Type B pancreatic cell (in vitro differentiated cells): ENCODE measurements around the gene GAS2L1. TPM values are rescaled to one million over a fixed set of nuclear protein-coding genes. Genes with fewer than 3 reads are reported as not detected.
A peak's percentile ranks its signal among the peaks of the same experiment; 100 is the strongest.

Experiments used
- DNase-seq: peaks from one replicate; pipeline ENCODE4 v3.0.0; 2021; ENCODE audit warnings: mixed read lengths; ENCODE audit not compliant: unreplicated experiment; ENCODE audit errors: extremely low spot score
- H3K27ac Mint-ChIP-seq: 2 replicates; pipeline ENCODE4 v1.8.0; 2021; ENCODE audit warnings: mild to moderate bottlenecking, mixed read lengths
- H3K27me3 Mint-ChIP-seq: 2 replicates; pipeline ENCODE4 v1.8.0; 2021; ENCODE audit warnings: mixed read lengths
- H3K36me3 Mint-ChIP-seq: 2 replicates; pipeline ENCODE4 v1.8.0; 2021; ENCODE audit warnings: mixed read lengths
- H3K4me1 Mint-ChIP-seq: one replicate; pipeline ENCODE4 v1.8.0; 2021; ENCODE audit warnings: mixed read lengths; ENCODE audit not compliant: unreplicated experiment
- H3K4me3 Mint-ChIP-seq: 2 replicates; pipeline ENCODE4 v1.8.0; 2021; ENCODE audit warnings: mild to moderate bottlenecking, mixed read lengths
- H3K9me3 Mint-ChIP-seq: 2 replicates; pipeline ENCODE4 v1.8.0; 2021; ENCODE audit warnings: mixed read lengths
- total RNA-seq: library from RNA; stranded (reverse); gene quantifications from 2 replicates; pipeline ENCODE4 v1.2.1, GENCODE V29; 2021; ENCODE audit warnings: low replicate concordance
- TF ChIP-seq, protein P1 (sequence below): fragments of 200-600 bp; sonication (generic); conservative IDR thresholded peaks from 2 replicates; pipeline ENCODE4 v1.5.0; 2021; ENCODE audit warnings: antibody characterized with exemption, mild to moderate bottlenecking

The GAS2L1 gene
- total RNA-seq, 1 donor from 2014 or later = 13.5 TPM

DNA sequence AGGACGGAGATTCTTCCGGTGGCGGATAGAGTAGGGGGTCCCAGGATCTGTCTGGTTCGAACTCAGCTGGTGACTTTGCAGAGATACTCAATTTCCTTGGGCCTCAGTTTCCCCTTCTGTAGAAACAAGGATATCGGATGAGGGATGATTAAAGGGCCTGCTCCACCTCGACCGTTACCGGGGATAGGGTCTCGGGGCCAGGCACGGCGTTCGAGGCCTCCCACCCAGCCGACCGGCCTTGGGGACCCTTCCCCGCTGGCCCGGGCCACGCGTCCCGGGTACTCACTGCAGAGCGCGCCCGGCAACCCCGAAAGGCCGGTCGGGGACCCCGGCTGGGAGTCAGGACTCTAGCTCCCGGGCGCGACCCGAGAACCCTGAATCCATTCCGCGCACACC, 39.0 kb upstream of the GAS2L1 start:
- Mint-ChIP-seq H3K4me1 (peaks cover 37% of the 10 kb centered on the region), H3K4me3 (peak overlapping the region; percentile 98), H3K9me3 (no peaks in the 10 kb centered on the region), H3K27ac (peak overlapping the region; percentile 100), H3K27me3 (peaks cover 4% of the 10 kb centered on the region), H3K36me3 (peaks cover 38% of the 10 kb centered on the region)
- TF ChIP-seq, protein P1, sequence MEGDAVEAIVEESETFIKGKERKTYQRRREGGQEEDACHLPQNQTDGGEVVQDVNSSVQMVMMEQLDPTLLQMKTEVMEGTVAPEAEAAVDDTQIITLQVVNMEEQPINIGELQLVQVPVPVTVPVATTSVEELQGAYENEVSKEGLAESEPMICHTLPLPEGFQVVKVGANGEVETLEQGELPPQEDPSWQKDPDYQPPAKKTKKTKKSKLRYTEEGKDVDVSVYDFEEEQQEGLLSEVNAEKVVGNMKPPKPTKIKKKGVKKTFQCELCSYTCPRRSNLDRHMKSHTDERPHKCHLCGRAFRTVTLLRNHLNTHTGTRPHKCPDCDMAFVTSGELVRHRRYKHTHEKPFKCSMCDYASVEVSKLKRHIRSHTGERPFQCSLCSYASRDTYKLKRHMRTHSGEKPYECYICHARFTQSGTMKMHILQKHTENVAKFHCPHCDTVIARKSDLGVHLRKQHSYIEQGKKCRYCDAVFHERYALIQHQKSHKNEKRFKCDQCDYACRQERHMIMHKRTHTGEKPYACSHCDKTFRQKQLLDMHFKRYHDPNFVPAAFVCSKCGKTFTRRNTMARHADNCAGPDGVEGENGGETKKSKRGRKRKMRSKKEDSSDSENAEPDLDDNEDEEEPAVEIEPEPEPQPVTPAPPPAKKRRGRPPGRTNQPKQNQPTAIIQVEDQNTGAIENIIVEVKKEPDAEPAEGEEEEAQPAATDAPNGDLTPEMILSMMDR = no peak
- no peak for DNase-seq

DNA sequence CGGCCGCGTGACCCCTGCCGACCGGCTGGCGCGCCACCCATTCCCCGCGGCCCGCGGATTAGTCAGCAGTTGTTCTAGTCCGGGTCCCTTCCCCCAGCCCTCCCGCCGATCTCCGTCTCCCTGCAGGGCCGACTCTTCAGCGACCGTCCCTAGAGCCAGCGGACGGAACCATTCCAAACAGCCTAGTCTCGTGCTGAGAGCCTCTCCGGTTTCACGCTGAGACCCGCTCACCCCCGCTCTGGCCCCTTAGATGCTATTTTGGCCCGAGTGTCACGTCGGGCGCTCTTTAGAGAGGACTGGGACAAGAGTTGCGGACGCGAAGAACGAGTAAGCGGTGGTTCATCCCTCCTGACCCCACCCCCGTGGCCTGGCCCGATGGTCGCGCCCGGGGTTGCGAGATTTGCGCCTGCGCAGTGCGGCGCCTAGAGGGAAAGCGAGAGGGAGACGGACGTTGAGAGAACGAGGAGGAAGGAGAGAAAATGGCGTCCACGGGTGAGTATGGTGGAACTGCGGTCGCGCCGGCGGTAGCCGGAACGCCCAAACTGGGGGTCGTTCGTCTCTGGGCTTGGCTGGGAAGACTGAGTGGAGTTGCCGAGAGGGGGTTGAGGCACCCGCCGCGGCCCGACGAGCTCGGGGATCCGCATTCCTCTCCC, 38.5 kb upstream of the GAS2L1 start, which contains the start of the genes EWSR1 and RHBDD3:
Gene EWSR1, plus strand, starts transcription at position 411 of the 653 bp plus-strand sequence. Its CDS starts 69 bp downstream, at position 480.
Gene RHBDD3, minus strand, starts transcription at position 124 of the 653 bp plus-strand sequence. CDS start 2,355 bp downstream, outside the sequence.
- peaks cover 4% of the 10 kb centered on the region for H3K27me3 Mint-ChIP-seq
- H3K9me3 Mint-ChIP-seq = no peaks in the 10 kb centered on the region
- peak; percentile 98 for DNase-seq
- H3K4me1 Mint-ChIP-seq = peaks cover 40% of the 10 kb centered on the region
- H3K36me3 Mint-ChIP-seq = peaks cover 43% of the 10 kb centered on the region
- TF ChIP-seq, protein P1 = no peak
- peak within 1 kb of the TSS; percentile 100 for H3K27ac Mint-ChIP-seq
- peak within 1 kb of the TSS; percentile 98 for H3K4me3 Mint-ChIP-seq

DNA sequence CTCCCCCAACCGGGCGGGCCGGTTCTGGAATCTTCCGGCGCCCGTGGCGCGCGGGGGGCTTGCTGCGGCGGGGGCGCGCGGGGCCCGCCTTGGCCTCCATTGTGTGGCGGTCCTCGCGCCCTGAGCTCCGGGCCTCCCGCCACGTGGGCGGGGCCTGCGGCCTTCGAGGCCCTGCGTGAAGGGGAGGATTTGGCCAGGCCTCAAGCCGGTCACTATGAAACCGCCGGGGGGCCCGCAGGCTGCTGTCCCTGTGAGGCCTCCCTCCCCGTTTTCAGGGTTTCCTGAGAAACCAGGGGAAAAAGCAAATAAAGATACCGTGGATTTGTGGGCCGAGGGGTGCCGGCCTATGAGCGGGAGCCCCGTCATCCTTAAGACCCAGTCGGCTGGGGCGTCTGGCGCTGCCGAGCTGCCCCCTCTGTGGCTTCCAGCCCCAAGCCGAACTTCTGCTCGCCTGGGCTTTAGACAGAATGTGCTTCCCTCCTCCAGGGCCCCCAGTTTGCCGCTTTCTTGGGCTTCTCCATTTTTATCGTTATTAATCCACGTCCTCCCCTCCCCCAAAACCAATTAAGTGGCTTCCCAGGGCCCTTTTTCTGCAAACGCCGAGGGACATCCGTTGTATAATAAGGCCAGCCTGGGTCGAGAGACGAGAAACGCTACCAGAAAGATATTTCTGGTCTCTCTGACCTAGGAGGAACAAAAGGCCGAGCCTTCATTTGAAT, 37.8 kb upstream of the GAS2L1 start:
- no peak for DNase-seq
- Mint-ChIP-seq H3K27ac (peak overlapping the region; percentile 100), H3K4me1 (peaks cover 45% of the 10 kb centered on the region), H3K27me3 (peaks cover 4% of the 10 kb centered on the region), H3K4me3 (peak overlapping the region; percentile 98), H3K36me3 (peaks cover 50% of the 10 kb centered on the region), H3K9me3 (no peaks in the 10 kb centered on the region)
- TF ChIP-seq, protein P1 = no peak

DNA sequence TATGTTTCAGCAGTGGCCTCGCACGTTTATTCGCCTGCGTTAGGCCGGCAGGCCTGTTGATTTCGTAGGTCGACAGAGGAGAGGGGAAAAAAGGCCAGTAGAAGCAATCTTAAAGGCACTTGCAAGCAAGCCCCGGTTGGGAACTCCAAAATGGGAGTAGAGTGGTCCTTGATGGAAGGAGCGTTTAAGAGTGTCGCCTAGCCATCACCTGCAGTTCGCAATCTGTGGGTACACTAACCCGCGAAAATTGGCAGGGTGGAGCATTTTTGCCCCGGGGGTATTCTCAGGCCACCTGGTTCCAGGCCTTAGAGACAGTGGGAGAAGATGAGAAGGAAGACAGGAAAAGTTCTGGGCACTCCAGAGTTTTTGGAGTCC, 37.2 kb upstream of the GAS2L1 start:
- no peaks in the 10 kb centered on the region for H3K9me3 Mint-ChIP-seq
- peaks cover 4% of the 10 kb centered on the region for H3K27me3 Mint-ChIP-seq
- H3K27ac Mint-ChIP-seq = peak overlapping the region; percentile 100
- peak overlapping the region; percentile 98 for H3K4me3 Mint-ChIP-seq
- H3K4me1 Mint-ChIP-seq = peaks cover 45% of the 10 kb centered on the region
- peaks cover 53% of the 10 kb centered on the region for H3K36me3 Mint-ChIP-seq
- DNase-seq = no peak
- TF ChIP-seq, protein P1 = no peak

DNA sequence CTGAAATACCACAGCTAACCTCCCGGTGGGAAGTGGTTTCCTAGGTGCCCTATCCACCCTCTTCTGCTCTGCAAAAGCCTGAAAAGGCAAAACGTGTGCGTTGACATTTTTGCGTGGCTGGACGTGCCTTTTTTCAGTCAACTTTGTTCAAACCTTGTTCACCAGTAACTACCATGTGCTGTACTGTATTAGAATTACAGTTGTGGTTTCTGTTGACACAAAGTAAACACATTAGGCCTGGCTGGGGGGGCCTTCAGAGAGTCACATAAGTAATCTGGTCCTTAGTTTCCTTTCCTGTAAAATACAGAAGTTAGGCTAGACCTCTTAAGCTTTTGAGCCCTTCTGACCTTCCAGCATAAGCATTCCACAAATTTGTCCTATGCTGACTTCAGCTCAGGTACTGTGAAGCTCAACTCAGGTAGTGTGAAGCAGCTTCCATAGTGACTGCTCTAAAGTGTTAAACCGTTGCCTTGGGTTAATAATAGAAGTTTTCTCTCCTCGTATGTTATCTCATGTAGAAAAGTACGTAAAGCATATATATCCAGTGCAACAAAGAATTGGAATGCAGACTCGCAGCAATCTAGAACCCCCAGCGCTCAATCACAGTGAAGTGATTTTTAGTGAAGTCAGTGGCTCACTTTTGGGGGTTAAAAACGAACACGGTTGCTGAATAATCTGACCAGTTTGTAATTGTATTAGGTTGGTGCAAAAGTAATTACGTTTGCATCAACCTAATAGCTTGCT, 36.5 kb upstream of the GAS2L1 start:
- peaks cover 59% of the 10 kb centered on the region for H3K36me3 Mint-ChIP-seq

More for the DNA sequence above, 36.5 kb upstream of the GAS2L1 start:
- no peaks in the 10 kb centered on the region for H3K9me3 Mint-ChIP-seq
- peaks cover 4% of the 10 kb centered on the region for H3K27me3 Mint-ChIP-seq
- H3K4me3 Mint-ChIP-seq = peak overlapping the region; percentile 98
- peak overlapping the region; percentile 100 for H3K27ac Mint-ChIP-seq
- DNase-seq = no peak
- H3K4me1 Mint-ChIP-seq = peaks cover 49% of the 10 kb centered on the region
- TF ChIP-seq, protein P1 = no peak
